ENCODE data around the gene DAPK3.
"Not testable (repeated sequence)": the region's sequence is repeated elsewhere in the genome, so short reads cannot be mapped to it uniquely, and the experiment has no call there.

The DAPK3 gene

GRCh38 chr19:3958836-3959765 is 11.8 kb downstream of the DAPK3 start:
- ATAC-seq = no peak
- TF ChIP-seq PATZ1 (CRISPR knock-in tag; IDR thresholded peaks at IDR 0.05; ENCODE audit: borderline replicate concordance) (no peak), ZC3H10 (CRISPR knock-in tag; IDR thresholded peaks at IDR 0.05) (no peak), ZFP3 (CRISPR knock-in tag; IDR thresholded peaks at IDR 0.05) (no peak), CREB5 (CRISPR knock-in tag; IDR thresholded peaks at IDR 0.05; ENCODE audit: low read depth) (no peak), SNAI2 (CRISPR knock-in tag; IDR thresholded peaks at IDR 0.05) (no peak)
- TF ChIP-seq, protein P1, sequence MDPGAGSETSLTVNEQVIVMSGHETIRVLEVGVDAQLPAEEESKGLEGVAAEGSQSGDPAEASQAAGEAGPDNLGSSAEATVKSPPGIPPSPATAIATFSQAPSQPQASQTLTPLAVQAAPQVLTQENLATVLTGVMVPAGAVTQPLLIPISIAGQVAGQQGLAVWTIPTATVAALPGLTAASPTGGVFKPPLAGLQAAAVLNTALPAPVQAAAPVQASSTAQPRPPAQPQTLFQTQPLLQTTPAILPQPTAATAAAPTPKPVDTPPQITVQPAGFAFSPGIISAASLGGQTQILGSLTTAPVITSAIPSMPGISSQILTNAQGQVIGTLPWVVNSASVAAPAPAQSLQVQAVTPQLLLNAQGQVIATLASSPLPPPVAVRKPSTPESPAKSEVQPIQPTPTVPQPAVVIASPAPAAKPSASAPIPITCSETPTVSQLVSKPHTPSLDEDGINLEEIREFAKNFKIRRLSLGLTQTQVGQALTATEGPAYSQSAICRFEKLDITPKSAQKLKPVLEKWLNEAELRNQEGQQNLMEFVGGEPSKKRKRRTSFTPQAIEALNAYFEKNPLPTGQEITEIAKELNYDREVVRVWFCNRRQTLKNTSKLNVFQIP (CRISPR knock-in tag; IDR thresholded peaks at IDR 0.05; ENCODE audit: borderline replicate concordance, low read depth) = no peak

- TF ChIP-seq ISL1 (CRISPR knock-in tag; IDR thresholded peaks at IDR 0.05) (no peak), BACH2 (CRISPR knock-in tag; IDR thresholded peaks at IDR 0.05; ENCODE audit: borderline replicate concordance) (no peak), RARB (CRISPR knock-in tag; IDR thresholded peaks at IDR 0.05) (no peak), ARNTL (CRISPR knock-in tag; IDR thresholded peaks at IDR 0.05; ENCODE audit: borderline replicate concordance, low read depth) (no peak), PPARA (CRISPR knock-in tag; IDR thresholded peaks at IDR 0.05; ENCODE audit: borderline replicate concordance) (no peak), OSR1 (CRISPR knock-in tag; IDR thresholded peaks at IDR 0.05) (no peak), ZC3H10 (CRISPR knock-in tag; IDR thresholded peaks at IDR 0.05) (no peak), CSDC2 (CRISPR knock-in tag; IDR thresholded peaks at IDR 0.05) (no peak)
- TF ChIP-seq, protein P1 (CRISPR knock-in tag; IDR thresholded peaks at IDR 0.05; ENCODE audit: borderline replicate concordance, low read depth) = no peak
- no peak for ATAC-seq
Measured at GRCh38 chr19:3955688-3956087, 15.2 kb downstream of the DAPK3 start.

DNA sequence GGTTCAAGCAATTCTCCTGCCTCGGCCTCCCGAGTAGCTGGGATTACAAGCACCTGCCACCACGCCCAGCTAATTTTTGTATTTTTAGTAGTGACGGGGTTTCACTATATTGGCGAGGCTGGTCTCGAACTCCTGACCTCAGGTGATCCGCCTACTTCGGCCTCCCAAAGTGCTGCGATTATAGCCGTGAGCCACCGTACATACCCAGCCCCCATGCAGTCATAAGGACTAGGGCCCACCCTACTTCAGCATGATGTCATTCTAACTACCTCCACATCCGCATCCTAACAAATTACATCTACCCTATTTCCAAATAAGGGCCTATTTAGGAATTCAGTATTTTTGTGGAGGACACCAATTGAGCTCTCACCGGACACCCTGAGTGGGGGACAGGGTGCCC is 15.6 kb downstream of the DAPK3 start:
- ATAC-seq = not testable (repeated sequence)

DNA sequence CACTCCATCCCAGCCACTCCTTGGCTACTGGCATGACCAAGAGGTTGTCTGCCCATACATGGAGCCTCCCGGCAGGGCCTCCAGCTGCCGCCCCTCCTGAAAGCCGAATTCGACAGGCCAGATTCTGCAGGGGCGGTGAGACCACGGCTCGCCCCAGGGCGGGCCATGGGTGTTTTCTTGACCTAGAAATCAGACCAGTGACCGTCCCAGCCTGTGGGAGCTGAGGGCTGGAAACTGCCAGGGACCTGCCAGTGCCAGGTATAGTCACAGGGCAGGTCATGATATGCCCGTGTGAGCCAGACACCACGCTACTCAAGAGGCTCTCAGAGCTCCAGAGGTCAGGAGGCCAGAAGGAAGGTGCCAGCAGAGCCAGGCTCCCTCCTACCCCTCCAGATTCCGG is 16.8 kb downstream of the DAPK3 start:
- no peak; the same call in 2 of the 3 replicates for ATAC-seq
- no peak for TF ChIP-seq ZFP3 (CRISPR knock-in tag; IDR thresholded peaks at IDR 0.05)
- no peak for TF ChIP-seq CREB5 (CRISPR knock-in tag; IDR thresholded peaks at IDR 0.05; ENCODE audit: low read depth)
- TF ChIP-seq TSHZ2 (CRISPR knock-in tag; IDR thresholded peaks at IDR 0.05) = no peak
- no peak for TF ChIP-seq RARB (CRISPR knock-in tag; IDR thresholded peaks at IDR 0.05)
- TF ChIP-seq, protein P2, sequence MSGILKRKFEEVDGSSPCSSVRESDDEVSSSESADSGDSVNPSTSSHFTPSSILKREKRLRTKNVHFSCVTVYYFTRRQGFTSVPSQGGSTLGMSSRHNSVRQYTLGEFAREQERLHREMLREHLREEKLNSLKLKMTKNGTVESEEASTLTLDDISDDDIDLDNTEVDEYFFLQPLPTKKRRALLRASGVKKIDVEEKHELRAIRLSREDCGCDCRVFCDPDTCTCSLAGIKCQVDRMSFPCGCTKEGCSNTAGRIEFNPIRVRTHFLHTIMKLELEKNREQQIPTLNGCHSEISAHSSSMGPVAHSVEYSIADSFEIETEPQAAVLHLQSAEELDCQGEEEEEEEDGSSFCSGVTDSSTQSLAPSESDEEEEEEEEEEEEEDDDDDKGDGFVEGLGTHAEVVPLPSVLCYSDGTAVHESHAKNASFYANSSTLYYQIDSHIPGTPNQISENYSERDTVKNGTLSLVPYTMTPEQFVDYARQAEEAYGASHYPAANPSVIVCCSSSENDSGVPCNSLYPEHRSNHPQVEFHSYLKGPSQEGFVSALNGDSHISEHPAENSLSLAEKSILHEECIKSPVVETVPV (CRISPR knock-in tag; IDR thresholded peaks at IDR 0.05) = no peak
- no peak for TF ChIP-seq ZNF70 (CRISPR knock-in tag; IDR thresholded peaks at IDR 0.05)
- TF ChIP-seq GLIS3 (CRISPR knock-in tag; IDR thresholded peaks at IDR 0.05) = no peak
- no peak for TF ChIP-seq BACH2 (CRISPR knock-in tag; IDR thresholded peaks at IDR 0.05; ENCODE audit: borderline replicate concordance)
- no peak for TF ChIP-seq PATZ1 (CRISPR knock-in tag; IDR thresholded peaks at IDR 0.05; ENCODE audit: borderline replicate concordance)
- no peak for TF ChIP-seq ESRRG (CRISPR knock-in tag; IDR thresholded peaks at IDR 0.05)
- no peak for TF ChIP-seq ISL1 (CRISPR knock-in tag; IDR thresholded peaks at IDR 0.05)
- TF ChIP-seq ZFP30 (CRISPR knock-in tag; IDR thresholded peaks at IDR 0.05) = no peak
- no peak for TF ChIP-seq SNAI2 (CRISPR knock-in tag; IDR thresholded peaks at IDR 0.05)
- no peak for TF ChIP-seq ARNTL (CRISPR knock-in tag; IDR thresholded peaks at IDR 0.05; ENCODE audit: borderline replicate concordance, low read depth)
